ENCODE measurements around the gene AQP3.
"Not testable (repeated sequence)": the region's sequence is repeated elsewhere in the genome, so short reads cannot be mapped to it uniquely, and the experiment has no call there.

AQP3 gene

GRCh38 chr9:33464045-33464636, 16.7 kb upstream of the AQP3 start:
- no peak for DNase-seq

GRCh38 chr9:33463151-33463550, 15.8 kb upstream of the AQP3 start:
- DNase-seq, result no peak

- no peak for DNase-seq
These were observed 14.1 kb upstream of the AQP3 start for GRCh38 chr9:33461492-33461891.

GRCh38 chr9:33460854-33461253, 13.5 kb upstream of the AQP3 start:
- no peak for DNase-seq

GRCh38 chr9:33459115-33459514, 11.7 kb upstream of the AQP3 start:
- DNase-seq, result no peak

DNA sequence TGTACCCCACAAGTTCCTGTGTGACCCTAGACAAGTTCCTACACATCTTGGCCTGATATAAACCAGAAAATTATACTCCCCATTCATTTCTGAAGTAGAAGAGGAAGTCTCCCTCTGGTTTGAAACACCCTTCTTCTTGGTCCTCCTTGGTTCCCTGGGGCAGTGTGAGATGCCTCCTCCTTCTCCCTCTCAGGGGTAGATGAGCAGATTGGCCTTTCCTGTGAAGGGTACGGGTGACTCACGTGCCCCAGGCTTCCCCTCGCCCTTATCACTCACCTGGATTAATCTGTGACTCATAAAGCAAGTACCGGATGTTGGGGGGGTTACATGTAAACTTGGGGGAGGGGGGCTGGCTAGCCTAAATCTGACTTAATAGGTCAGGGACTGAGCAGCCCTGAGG, 11.1 kb upstream of the AQP3 start:
- DNase-seq, result no peak

DNA sequence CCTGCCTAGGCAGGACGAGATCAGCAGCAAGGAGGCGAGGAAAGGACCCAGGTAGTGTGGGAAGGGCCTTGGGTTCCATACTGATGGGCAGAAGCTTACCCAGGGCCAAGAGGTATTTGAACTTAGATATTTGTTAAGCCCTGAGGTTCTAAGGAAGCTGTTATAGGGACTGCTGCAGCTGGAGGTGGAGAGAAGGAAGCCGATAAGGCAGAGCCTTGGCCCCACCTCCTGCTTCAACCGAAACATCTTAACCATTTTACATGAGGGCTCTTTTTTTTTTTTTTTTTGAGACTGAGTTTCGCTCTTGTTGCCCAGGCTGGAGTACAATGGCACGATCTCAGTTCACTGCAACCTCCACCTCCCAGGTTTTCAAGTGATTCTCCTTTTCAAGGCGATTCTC, 8.6 kb upstream of the AQP3 start:
- DNase-seq, result no peak

GRCh38 chr9:33455456-33455855, 8.1 kb upstream of the AQP3 start:
- DNase-seq, result not testable (repeated sequence)

GRCh38 chr9:33454661-33455026, 7.3 kb upstream of the AQP3 start:
- DNase-seq, result not testable (repeated sequence)

GRCh38 chr9:33453999-33454660, 6.7 kb upstream of the AQP3 start:
- no peak for DNase-seq

- DNase-seq, result no peak
These were observed 6.0 kb upstream of the AQP3 start for GRCh38 chr9:33453286-33453860.

DNA sequence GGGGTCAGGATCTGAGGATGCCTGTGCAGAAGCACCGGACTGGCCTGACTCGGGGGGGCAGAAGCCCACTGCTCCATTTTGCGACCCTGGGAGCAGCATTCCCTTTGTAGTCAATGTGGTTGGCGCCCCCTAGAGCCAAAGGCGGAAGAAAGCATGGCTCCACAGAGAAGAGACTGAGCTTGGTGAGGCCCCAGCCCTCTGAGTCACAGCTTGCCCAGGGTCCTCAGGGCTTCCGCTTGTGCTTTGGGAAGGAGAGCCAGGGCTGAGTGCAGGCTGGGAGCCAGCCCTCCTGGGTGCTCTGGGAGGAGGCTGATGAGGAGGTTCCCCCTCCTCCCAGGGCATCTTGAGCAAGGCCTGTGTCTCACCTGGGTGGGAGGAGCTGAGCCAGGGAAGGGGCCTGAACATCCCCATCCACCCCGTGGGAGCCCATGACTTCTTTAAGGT, 5.5 kb upstream of the AQP3 start:
- DNase-seq, result no peak

GRCh38 chr9:33450621-33451146, 3.3 kb upstream of the AQP3 start:
- no peak for DNase-seq

- no peak for DNase-seq
These were observed 2.3 kb upstream of the AQP3 start for GRCh38 chr9:33449715-33450114.

- DNase-seq, result no peak
These were observed 583 bp upstream of the AQP3 start for GRCh38 chr9:33447799-33448553.

DNA sequence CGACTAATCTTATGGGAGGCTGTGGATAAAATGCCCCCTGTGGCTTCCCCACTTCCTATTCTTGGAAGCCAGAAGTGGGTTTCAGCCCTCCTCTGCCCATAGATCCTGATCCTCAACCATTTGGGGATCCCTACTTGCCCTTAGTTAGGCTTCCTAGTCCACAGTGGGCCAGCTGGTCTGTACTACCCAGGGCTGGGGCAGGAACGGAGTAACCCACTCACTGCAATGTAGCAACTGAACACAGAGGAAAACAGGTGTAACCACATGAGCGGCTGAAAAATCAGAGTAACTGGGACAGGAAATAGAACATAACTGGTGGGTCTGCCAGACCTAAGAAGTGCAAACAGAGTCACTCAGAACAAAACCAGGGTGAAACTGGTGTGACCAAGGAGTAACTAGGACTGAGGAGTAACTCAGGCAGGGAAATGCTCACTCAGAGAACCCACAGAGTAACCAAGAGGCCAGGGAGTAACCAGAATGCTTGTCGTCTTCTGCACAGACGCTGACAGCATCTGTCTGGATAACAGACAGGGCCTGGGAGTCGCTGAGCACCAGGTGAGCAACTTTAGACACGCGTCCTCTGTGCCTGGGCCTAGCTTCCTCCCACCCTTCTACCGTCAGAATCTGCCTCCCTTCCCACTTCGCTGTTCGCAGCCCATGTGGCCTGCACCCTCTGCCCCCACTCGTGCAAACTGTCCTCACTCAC, 1.0 kb downstream of the AQP3 start:
- no peak for DNase-seq

DNA sequence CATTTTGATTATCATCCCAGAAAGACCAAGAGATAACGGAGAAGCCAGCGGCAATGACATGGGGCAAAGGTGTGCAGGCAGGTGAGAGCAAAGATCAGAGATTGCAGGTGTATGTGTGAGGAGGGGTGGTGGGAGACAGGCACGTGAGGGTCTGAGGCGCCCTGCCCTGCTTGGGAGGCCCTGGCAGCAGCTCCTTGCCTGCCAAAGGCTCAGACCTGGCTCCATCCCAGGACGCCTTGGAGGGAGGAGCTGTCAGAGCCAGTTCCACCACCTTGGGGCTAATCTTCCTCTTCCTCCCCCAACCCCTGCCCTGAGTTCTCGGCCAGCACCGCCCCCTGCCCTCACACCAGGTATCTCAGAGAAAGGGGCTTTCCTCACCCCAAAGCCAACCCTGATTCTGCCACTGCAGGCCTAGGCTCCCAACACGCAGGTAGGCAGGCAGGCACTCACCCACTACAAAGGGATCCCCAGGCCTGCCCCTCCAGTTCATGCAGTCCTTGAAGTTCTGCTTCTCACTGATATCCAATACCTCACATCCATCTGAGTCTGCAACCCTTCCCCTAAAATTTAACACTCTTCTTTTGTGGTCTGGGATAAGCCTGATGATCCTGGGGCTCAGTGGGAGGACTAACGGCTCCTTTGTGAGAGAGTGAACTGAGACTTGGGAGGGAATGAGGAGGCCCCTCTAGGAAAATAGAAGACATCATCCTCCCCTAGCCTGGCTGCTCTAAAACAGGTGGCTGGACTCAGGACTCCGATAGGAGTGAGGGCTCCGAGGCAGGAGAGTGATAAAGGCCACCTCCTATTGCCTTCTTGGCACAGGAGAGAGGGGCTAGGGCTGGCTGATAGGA, 1.8 kb downstream of the AQP3 start:
- DNase-seq, result no peak

DNA sequence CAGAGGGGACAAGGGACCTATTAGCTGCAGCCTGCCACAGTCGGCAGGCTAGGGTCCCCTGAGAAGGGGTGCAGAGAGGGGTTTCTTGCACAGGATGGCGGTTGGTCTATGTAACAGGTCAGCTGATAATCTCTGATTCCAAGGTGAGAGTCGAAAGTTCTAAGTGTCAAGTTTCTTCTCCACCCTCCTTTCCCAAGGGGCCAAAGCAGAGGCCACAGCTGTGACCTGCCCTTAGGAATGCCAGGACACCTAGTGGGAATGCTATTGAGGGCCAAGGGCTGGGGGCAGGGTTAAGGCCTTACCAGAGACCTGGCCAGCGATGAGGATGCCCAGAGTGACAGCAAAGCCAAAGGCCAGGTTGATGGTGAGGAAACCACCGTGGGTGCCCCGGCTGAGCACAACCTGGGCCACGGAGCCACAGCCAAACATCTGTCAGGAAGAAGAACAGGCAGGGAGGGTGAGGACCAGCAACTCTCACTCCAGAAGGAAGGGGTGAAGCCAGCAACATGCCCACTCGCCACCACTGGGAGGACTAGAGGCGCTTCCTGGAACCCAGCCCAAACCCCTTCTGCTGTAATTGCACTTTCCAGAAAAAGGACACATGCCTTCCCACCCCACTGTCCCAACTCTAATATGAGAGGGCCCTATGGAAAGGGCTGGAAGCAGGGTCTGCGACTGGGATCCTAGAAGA, 3.8 kb downstream of the AQP3 start:
- DNase-seq, result no peak

- DNase-seq, result no peak
These were observed 4.3 kb downstream of the AQP3 start for GRCh38 chr9:33443047-33443446.

DNA sequence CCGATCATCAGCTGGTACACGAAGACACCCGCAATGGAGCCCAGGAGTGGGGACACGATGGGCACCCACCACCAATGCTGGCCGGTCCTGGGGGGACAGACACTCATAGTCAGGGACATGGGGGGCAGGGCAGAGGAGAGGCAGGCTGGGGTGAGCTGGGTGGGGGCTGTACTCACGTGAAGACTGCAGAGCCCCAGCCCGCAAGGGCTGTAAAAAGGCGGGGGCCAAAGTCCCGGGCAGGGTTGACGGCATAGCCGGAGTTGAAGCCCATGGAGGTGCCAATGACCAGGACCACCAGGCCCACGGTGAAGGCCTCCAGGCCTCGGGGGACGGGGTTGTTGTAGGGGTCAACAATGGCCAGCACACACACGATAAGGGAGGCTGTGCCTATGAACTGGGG, 5.3 kb downstream of the AQP3 start:
- no peak for DNase-seq

- no peak for DNase-seq
These were observed 6.8 kb downstream of the AQP3 start for GRCh38 chr9:33440609-33441008.

All from NCI-H1436 treated with DMSO at 0.1 percent for 48 hours (cell line).